WTC11 (cell line): ENCODE measurements around the gene DNAH8. TPM values are rescaled to one million over a fixed set of nuclear protein-coding genes. Genes with fewer than 3 reads are reported as not detected.

Source experiments
- ATAC-seq: fragments of 200-7000 bp; cut with Tn5 transposase; 2 replicates; pipeline ENCODE4 v1.10.0; 2021; ENCODE audit warnings: mild to moderate bottlenecking, moderate library complexity
- CTCF ChIA-PET: fragments of 300-600 bp; sonication (Branson Sonifier 250); formaldehyde crosslinking; loops from one replicate; lab custom pipeline; 2021; ENCODE audit warnings: antibody characterized with exemption; lab: Charles Lee
- POLR2A ChIA-PET: fragments of 350-600 bp; sonication (Branson Sonifier 250); formaldehyde crosslinking; loops from one replicate; lab custom pipeline; 2021; ENCODE audit warnings: antibody characterized with exemption; lab: Charles Lee
- DNase-seq: peaks from one replicate; pipeline ENCODE4 v3.0.0; 2021; ENCODE audit warnings: low spot score
- H3K27ac Mint-ChIP-seq: 2 replicates; pipeline ENCODE4 v1.8.0; 2021; ENCODE audit warnings: mixed read lengths
- H3K27me3 Mint-ChIP-seq: 2 replicates; pipeline ENCODE4 v1.8.0; 2021; ENCODE audit warnings: low read depth, mild to moderate bottlenecking, moderate library complexity, mixed read lengths
- H3K36me3 Mint-ChIP-seq: 2 replicates; pipeline ENCODE4 v1.8.0; 2021; ENCODE audit warnings: mixed read lengths
- H3K4me1 Mint-ChIP-seq: 2 replicates; pipeline ENCODE4 v1.8.0; 2022; ENCODE audit warnings: mixed read lengths
- H3K4me3 Mint-ChIP-seq: 2 replicates; pipeline ENCODE4 v1.8.0; 2021; ENCODE audit warnings: mild to moderate bottlenecking, moderate library complexity, mixed read lengths
- H3K9me3 Mint-ChIP-seq: 2 replicates; pipeline ENCODE4 v1.8.0; 2021; ENCODE audit warnings: mixed read lengths
- AR ChIP-seq: fragments of 250-450 bp; sonication (Bioruptor Pico); IDR thresholded peaks from 2 replicates; pipeline ENCODE4 v1.9.0; 2021; ENCODE audit warnings: mild to moderate bottlenecking
- ATF1 ChIP-seq: sonication (generic); formaldehyde crosslinking; IDR thresholded peaks from 2 replicates; pipeline ENCODE4 v1.8.1; 2023; ENCODE audit warnings: mild to moderate bottlenecking, moderate library complexity, missing genetic modification reagents
- ATF3 ChIP-seq: sonication (generic); formaldehyde crosslinking; conservative IDR thresholded peaks from 2 replicates; pipeline ENCODE4 v1.8.1; 2022; ENCODE audit warnings: mild to moderate bottlenecking, missing genetic modification reagents
- CREM ChIP-seq: sonication (generic); formaldehyde crosslinking; IDR thresholded peaks from 2 replicates; pipeline ENCODE4 v1.8.1; 2022; ENCODE audit warnings: mild to moderate bottlenecking, missing genetic modification reagents, moderate library complexity
- E2F4 ChIP-seq: sonication (generic); formaldehyde crosslinking; IDR thresholded peaks from 2 replicates; pipeline ENCODE4 v1.8.1; 2022; ENCODE audit warnings: low read depth, mild to moderate bottlenecking, moderate library complexity, missing genetic modification reagents, borderline replicate concordance
- ESRRA ChIP-seq: sonication (generic); formaldehyde crosslinking; IDR thresholded peaks from 2 replicates; pipeline ENCODE4 v1.8.1; 2022; ENCODE audit warnings: mild to moderate bottlenecking, missing genetic modification reagents, borderline replicate concordance
- FOXJ3 ChIP-seq: sonication (generic); formaldehyde crosslinking; IDR thresholded peaks from 2 replicates; pipeline ENCODE4 v1.9.0; 2021; ENCODE audit warnings: missing genetic modification reagents, mild to moderate bottlenecking, borderline replicate concordance
- FOXK1 ChIP-seq: sonication (generic); formaldehyde crosslinking; IDR thresholded peaks from 2 replicates; pipeline ENCODE4 v1.8.0; 2022; ENCODE audit warnings: mild to moderate bottlenecking, moderate library complexity, missing genetic modification reagents
- GABPB1 ChIP-seq: sonication (generic); formaldehyde crosslinking; IDR thresholded peaks from 2 replicates; pipeline ENCODE4 v1.8.1; 2023; ENCODE audit warnings: mild to moderate bottlenecking, missing genetic modification reagents
- GRHL2 ChIP-seq: fragments of 250-450 bp; sonication (Bioruptor Pico); IDR thresholded peaks from 2 replicates; pipeline ENCODE4 v1.8.0; 2022; ENCODE audit warnings: mild to moderate bottlenecking, moderate library complexity; ENCODE audit not compliant: insufficient replicate concordance, severe bottlenecking
- MLX ChIP-seq: sonication (generic); formaldehyde crosslinking; IDR thresholded peaks from 2 replicates; pipeline ENCODE4 v1.8.1; 2023; ENCODE audit warnings: mild to moderate bottlenecking, missing genetic modification reagents, moderate library complexity
- NFATC4 ChIP-seq: fragments of 250-450 bp; sonication (Bioruptor Pico); IDR thresholded peaks from 2 replicates; pipeline ENCODE4 v1.9.0; 2021; ENCODE audit warnings: mild to moderate bottlenecking
- NFYB ChIP-seq: sonication (generic); formaldehyde crosslinking; conservative IDR thresholded peaks from 2 replicates; pipeline ENCODE4 v1.8.0; 2022; ENCODE audit warnings: low read depth, missing genetic modification reagents
- NR3C1 ChIP-seq: sonication (generic); formaldehyde crosslinking; conservative IDR thresholded peaks from 2 replicates; pipeline ENCODE4 v1.8.1; 2023; ENCODE audit warnings: low read depth, mild to moderate bottlenecking, missing genetic modification reagents
- OVOL2 ChIP-seq: fragments of 250-450 bp; sonication (Bioruptor Pico); IDR thresholded peaks from 2 replicates; pipeline ENCODE4 v1.9.0; 2021; ENCODE audit warnings: mild to moderate bottlenecking, borderline replicate concordance
- PRRX2 ChIP-seq: fragments of 250-450 bp; sonication (Bioruptor Pico); IDR thresholded peaks from 2 replicates; pipeline ENCODE4 v1.8.0; 2021; ENCODE audit warnings: mild to moderate bottlenecking
- SMAD4 ChIP-seq: sonication (generic); formaldehyde crosslinking; IDR thresholded peaks from 2 replicates; pipeline ENCODE4 v1.8.0; 2022; ENCODE audit warnings: mild to moderate bottlenecking, missing genetic modification reagents
- SOX15 ChIP-seq: fragments of 250-450 bp; sonication (Bioruptor Pico); IDR thresholded peaks from 2 replicates; pipeline ENCODE4 v1.9.0; 2021; ENCODE audit warnings: mild to moderate bottlenecking
- TP53 ChIP-seq: sonication (generic); formaldehyde crosslinking; IDR thresholded peaks from 2 replicates; pipeline ENCODE4 v1.8.1; 2023; ENCODE audit warnings: mild to moderate bottlenecking, missing genetic modification reagents
- ZBTB21 ChIP-seq: sonication (generic); formaldehyde crosslinking; IDR thresholded peaks from 2 replicates; pipeline ENCODE4 v1.8.1; 2023; ENCODE audit warnings: mild to moderate bottlenecking, missing genetic modification reagents, borderline replicate concordance
- ZNF121 ChIP-seq: sonication (generic); formaldehyde crosslinking; IDR thresholded peaks from 2 replicates; pipeline ENCODE4 v1.8.0; 2023; ENCODE audit warnings: missing genetic modification reagents
- ZNF317 ChIP-seq: sonication (generic); formaldehyde crosslinking; IDR thresholded peaks from 2 replicates; pipeline ENCODE4 v1.8.1; 2023; ENCODE audit warnings: low read depth, mild to moderate bottlenecking, moderate library complexity, missing genetic modification reagents, borderline replicate concordance
- ZNF416 ChIP-seq: fragments of 250-450 bp; sonication (Bioruptor Pico); IDR thresholded peaks from 2 replicates; pipeline ENCODE4 v1.9.0; 2021; ENCODE audit warnings: mild to moderate bottlenecking, inconsistent platforms
- total RNA-seq: library from RNA; stranded (reverse); gene quantifications from 3 replicates; pipeline ENCODE4 v1.2.3, GENCODE V29; 2021
- TF ChIP-seq, protein P1 (sequence below): sonication (generic); formaldehyde crosslinking; IDR thresholded peaks from 2 replicates; pipeline ENCODE4 v1.8.0; 2022; ENCODE audit warnings: missing genetic modification reagents
- TF ChIP-seq, protein P2 (sequence below): fragments of 250-450 bp; sonication (Bioruptor Pico); IDR thresholded peaks from 2 replicates; pipeline ENCODE4 v1.9.0; 2021; ENCODE audit warnings: moderate library complexity, mild to moderate bottlenecking, inconsistent platforms, borderline replicate concordance

Gene DNAH8
- total RNA-seq, 1 experiment from 2014 or later = 0.02 TPM

- Mint-ChIP-seq H3K36me3 (no peaks in the 10 kb centered on the region), H3K27ac (no peak overlapping the region), H3K27me3 (no peaks in the 10 kb centered on the region), H3K4me3 (no peak overlapping the region), H3K4me1 (peaks cover 30% of the 10 kb centered on the region), H3K9me3 (no peaks in the 10 kb centered on the region)
- POLR2A ChIA-PET = no interaction called here
- TF ChIP-seq GRHL2 = no peak
- TF ChIP-seq, protein P1, sequence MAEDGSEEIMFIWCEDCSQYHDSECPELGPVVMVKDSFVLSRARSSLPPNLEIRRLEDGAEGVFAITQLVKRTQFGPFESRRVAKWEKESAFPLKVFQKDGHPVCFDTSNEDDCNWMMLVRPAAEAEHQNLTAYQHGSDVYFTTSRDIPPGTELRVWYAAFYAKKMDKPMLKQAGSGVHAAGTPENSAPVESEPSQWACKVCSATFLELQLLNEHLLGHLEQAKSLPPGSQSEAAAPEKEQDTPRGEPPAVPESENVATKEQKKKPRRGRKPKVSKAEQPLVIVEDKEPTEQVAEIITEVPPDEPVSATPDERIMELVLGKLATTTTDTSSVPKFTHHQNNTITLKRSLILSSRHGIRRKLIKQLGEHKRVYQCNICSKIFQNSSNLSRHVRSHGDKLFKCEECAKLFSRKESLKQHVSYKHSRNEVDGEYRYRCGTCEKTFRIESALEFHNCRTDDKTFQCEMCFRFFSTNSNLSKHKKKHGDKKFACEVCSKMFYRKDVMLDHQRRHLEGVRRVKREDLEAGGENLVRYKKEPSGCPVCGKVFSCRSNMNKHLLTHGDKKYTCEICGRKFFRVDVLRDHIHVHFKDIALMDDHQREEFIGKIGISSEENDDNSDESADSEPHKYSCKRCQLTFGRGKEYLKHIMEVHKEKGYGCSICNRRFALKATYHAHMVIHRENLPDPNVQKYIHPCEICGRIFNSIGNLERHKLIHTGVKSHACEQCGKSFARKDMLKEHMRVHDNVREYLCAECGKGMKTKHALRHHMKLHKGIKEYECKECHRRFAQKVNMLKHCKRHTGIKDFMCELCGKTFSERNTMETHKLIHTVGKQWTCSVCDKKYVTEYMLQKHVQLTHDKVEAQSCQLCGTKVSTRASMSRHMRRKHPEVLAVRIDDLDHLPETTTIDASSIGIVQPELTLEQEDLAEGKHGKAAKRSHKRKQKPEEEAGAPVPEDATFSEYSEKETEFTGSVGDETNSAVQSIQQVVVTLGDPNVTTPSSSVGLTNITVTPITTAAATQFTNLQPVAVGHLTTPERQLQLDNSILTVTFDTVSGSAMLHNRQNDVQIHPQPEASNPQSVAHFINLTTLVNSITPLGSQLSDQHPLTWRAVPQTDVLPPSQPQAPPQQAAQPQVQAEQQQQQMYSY (CRISPR knock-in tag) = no peak
- no peak for TF ChIP-seq NFATC4 (CRISPR knock-in tag)
- TF ChIP-seq ZNF416 = no peak
- no peak for TF ChIP-seq SMAD4
- no peak for TF ChIP-seq E2F4 (CRISPR knock-in tag)
- TF ChIP-seq PRRX2 = no peak
- no peak for TF ChIP-seq MLX
- TF ChIP-seq CREM (CRISPR knock-in tag) = no peak
- TF ChIP-seq ZNF121 (CRISPR knock-in tag) = no peak
- TF ChIP-seq ATF1 (CRISPR knock-in tag) = no peak
- TF ChIP-seq FOXK1 = no peak
- TF ChIP-seq SOX15 = no peak
- no peak for TF ChIP-seq ATF3 (CRISPR knock-in tag)
- no peak for TF ChIP-seq ESRRA (CRISPR knock-in tag)
- no peak for TF ChIP-seq ZNF317 (CRISPR knock-in tag)
- TF ChIP-seq OVOL2 (CRISPR knock-in tag) = no peak
- no peak for TF ChIP-seq FOXJ3 (CRISPR knock-in tag)
- DNase-seq (no peak), ATAC-seq (no peak)
- CTCF ChIA-PET = interaction anchor here (1.1 to 5.3 kb wide), 3 partner anchors 21 to 126 kb away, joined by 3 to 32 read pairs (median 9); no protein-coding TSS in a partner anchor
Measured at GRCh38 chr6:38976051-38976450, 260.9 kb downstream of the DNAH8 start.

DNA sequence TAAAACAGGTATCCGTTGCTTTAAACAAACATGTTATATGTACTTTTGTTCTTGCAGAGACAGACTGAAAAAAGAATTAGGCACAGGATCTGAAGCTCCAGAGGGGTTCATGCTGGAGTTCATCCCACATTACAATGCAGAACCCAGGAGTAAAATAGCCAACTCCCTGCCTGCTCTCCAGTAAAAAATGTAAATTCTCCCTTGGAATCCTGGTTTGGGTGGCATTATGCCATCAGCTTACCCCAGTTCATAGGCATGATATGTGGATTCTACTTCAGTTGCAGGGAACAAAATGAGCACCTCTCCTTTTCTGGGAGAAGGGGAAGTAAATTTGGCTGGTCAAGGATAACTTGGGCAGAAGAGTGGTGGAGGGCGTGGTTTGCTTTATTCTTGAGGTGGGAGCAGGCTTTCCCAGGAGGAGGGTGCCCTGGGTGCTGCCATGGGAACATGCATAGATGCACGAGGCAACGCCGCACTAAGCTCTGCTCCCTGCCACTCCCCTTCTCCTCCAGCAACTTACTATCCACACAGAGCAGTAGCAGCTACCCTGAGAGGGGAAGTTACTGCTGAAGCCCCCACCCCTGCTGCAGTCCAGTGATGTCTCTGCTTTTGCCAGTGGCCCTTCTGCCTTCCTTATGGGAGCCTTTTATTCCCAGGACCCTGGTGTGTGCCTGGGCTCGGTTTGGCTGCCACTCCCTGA lies 261.8 kb downstream of the DNAH8 start:
- H3K4me1 Mint-ChIP-seq = peaks cover 30% of the 10 kb centered on the region
- no peak overlapping the region for H3K4me3 Mint-ChIP-seq
- H3K27ac Mint-ChIP-seq = no peak overlapping the region
- ChIA-PET CTCF (interaction anchor here (1.1 to 5.3 kb wide), 5 partner anchors 20 to 204 kb away, joined by 3 to 32 read pairs (median 6); no protein-coding TSS in a partner anchor), POLR2A (no interaction called here)
- no peaks in the 10 kb centered on the region for H3K36me3 Mint-ChIP-seq
- peak; percentile 82 for ATAC-seq
- no peaks in the 10 kb centered on the region for H3K9me3 Mint-ChIP-seq
- TF ChIP-seq NR3C1 (CRISPR knock-in tag) (no peak), ATF1 (CRISPR knock-in tag) (no peak), ZBTB21 (CRISPR knock-in tag) (no peak), PRRX2 (no peak), NFYB (no peak), TP53 (CRISPR knock-in tag) (no peak), AR (CRISPR knock-in tag) (no peak), GABPB1 (CRISPR knock-in tag) (no peak)
- TF ChIP-seq, protein P2, sequence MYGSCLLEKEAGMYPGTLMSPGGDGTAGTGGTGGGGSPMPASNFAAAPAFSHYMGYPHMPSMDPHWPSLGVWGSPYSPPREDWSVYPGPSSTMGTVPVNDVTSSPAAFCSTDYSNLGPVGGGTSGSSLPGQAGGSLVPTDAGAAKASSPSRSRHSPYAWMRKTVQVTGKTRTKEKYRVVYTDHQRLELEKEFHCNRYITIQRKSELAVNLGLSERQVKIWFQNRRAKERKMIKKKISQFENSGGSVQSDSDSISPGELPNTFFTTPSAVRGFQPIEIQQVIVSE = no peak
- no peaks in the 10 kb centered on the region for H3K27me3 Mint-ChIP-seq
- peak; percentile 16 for DNase-seq
